Subcutaneous adipose tissue (tissue), 4 donors: ENCODE results near the gene FGGY. TPM values are rescaled to one million over a fixed set of nuclear protein-coding genes. Genes with fewer than 3 reads are reported as not detected.

ENCODE experiments used
- CTCF ChIP-seq: fragments of 450-650 bp; IDR thresholded peaks from one replicate; pipeline ENCODE4 v1.5.1; 2016; ENCODE audit warnings: low read depth, mild to moderate bottlenecking, control low read depth, antibody characterized with exemption, moderate library complexity
- total RNA-seq, 4 donors: library from RNA; depleted of rRNA; stranded (reverse); fragments of >200 nt; gene quantifications; one replicate each; pipeline ENCODE4 v1.1.0, GENCODE V29; 2016

FGGY gene
- total RNA-seq, 4 donors from 2014 or later: 7.8 to 19.2 (median 12.5) TPM

- no peak for TF ChIP-seq CTCF
Measured at GRCh38 chr1:59743324-59744091, 446.6 kb downstream of the FGGY start.

- TF ChIP-seq CTCF: no peak
Measured at GRCh38 chr1:59747420-59748024, 450.6 kb downstream of the FGGY start.

GRCh38 chr1:59748123-59748522 lies 451.2 kb downstream of the FGGY start:
- TF ChIP-seq CTCF: no peak

GRCh38 chr1:59750328-59751003 lies 453.6 kb downstream of the FGGY start:
- no peak for TF ChIP-seq CTCF

GRCh38 chr1:59751004-59751395 lies 454.1 kb downstream of the FGGY start:
- no peak for TF ChIP-seq CTCF

- no peak for TF ChIP-seq CTCF
Measured at GRCh38 chr1:59751801-59752200, 454.9 kb downstream of the FGGY start.
